HG02973 (cell line): Measurements from ENCODE around the gene NTN4.
"Not testable (repeated sequence)": the region's sequence is repeated elsewhere in the genome, so short reads cannot be mapped to it uniquely, and the experiment has no call there.

Experiments
- ATAC-seq: cut with Tn5 transposase; IDR thresholded peaks from one replicate; pipeline ENCODE4 v1.9.1; 2021; ENCODE audit warnings: moderate library complexity; ENCODE audit not compliant: unreplicated experiment

The NTN4 gene

GRCh38 chr12:95715177-95715576, 75.4 kb downstream of the NTN4 start:
- ATAC-seq: no peak

DNA sequence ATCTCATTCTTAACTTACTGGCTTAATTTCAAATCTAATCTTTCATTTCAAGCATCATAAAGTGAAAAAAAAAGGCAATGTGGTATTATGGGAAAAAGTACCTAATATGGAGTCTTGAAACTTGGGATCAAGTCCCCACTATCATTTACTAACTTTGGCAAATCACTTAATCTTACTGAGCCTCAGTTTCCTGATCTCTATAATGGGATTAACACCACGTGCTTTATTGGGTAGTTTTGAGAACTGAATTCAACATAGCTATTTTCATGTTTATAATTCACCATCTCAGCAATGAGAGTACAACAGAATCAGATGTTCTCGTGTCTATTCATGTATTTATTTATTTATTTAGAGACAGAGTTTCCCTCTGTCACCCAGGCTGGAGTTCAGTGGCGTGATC, 78.3 kb downstream of the NTN4 start:
- no peak for ATAC-seq

GRCh38 chr12:95710386-95710785, 80.2 kb downstream of the NTN4 start:
- ATAC-seq: no peak

DNA sequence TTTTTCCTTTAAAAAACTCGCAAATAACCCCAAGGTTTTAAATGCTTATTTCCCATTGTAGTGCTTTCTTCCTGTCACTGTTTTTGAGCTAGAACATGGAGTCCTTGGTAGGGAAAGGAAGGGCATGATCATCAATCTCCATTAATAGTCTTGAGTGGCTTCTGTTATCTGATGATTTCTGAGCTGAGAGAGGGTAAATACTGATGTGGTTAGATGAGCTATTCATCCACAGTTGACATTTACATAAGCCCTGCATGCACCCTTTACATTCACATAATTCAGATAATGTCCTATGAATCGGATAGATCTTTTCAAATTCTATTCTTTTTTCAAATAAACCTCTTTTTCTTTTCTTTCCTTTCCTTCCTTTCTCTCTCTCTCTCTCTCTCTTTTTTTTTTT, 81.4 kb downstream of the NTN4 start:
- ATAC-seq: no peak

DNA sequence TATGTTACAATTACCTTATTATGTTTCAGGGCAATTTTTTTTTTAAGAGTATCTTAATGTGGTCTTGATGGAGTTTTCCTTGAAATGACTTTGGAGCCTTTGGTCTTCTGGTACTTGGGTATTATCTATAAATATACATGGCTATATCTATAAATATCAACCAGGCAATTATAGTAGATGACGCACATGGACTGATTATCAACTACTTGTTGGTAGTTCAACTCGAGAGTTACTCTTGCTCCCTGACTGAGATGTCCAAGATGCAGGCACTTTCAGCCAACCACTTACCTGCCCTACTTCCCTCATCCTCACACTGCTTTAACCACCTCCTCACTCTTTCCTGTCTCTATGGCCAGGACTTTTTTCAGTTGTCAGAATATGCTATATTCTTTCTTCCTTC, 85.4 kb downstream of the NTN4 start:
- ATAC-seq: no peak

DNA sequence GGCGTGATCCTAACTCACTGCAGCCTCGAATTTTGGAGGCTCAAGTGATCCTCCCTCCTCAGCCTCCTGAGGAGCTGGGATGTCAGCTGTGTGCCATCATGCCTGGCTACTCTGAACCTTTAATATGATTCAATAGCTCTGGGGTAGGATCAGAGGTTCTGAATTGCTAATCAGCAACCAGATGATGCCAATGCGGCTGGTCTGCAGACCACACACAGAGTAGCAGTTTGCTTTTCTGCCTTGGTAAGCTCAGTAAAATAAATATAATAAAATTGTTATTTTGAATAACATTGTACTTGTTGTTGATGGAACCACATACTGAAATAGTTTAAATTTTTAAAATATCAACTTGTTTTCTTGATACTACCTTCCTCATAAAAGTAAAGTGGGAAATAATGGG, 86.6 kb downstream of the NTN4 start:
- no peak for ATAC-seq

DNA sequence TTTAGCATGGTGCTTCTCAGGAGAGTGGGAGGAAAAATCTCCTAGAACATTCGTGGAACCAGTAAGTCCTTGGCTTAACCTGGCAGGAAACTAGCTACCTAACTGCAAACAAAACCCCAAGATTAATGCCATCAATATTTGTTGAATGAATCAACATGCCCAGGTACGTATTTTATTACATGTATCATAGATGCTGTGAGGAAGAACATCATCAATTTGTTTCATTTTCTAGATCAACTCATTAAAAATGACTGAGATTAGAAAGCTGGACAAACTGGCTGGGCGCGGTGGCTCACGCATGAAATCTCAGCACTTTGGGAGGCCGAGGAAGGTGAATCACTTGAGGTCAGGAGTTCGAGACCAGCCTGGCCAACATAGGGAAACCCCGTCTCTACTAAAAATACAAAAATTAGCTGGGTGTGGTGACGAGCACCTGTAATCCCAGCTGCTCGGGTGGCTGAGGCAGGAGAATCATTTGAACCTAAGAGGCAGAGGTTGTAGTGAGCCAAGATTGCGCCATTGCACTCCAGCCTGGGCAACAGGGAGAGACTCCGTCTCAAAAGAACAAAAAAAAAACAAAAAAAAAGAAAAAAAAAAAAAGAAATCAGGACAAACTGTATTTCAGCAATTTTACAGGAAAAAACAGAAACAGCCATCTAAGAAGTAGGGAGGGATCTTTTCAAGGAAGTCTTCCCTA, 88.7 kb downstream of the NTN4 start:
- ATAC-seq: no peak

- ATAC-seq: no peak
Measured at GRCh38 chr12:95701275-95701674, 89.3 kb downstream of the NTN4 start.

- ATAC-seq: peak; percentile 96
Measured at GRCh38 chr12:95700316-95700785, 90.2 kb downstream of the NTN4 start.

- no peak for ATAC-seq
Measured at GRCh38 chr12:95699579-95699978, 91.0 kb downstream of the NTN4 start.

- ATAC-seq: no peak
Measured at GRCh38 chr12:95694136-95694535, 96.4 kb downstream of the NTN4 start.

DNA sequence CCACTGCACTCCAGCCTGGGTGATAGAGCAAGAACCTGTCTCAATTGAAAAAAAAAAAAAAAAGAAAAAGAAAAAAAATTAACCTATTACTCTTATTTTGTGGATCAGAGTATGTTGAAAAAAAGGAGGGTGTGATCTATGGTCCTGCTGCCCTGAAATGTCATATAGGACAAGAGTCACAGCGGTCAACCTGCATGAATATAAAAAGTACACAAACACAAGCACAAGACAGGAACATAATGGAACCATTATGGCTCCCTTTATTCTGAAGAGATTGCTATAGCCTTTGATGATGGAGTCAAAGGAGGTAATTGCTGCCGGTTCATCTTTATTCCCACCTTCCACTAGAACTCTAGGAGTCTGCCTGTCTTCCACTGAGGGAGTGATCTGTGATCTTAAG, 96.9 kb downstream of the NTN4 start:
- ATAC-seq: no peak

- ATAC-seq: no peak
Measured at GRCh38 chr12:95690861-95691635, 99.5 kb downstream of the NTN4 start.

GRCh38 chr12:95687937-95688336, 102.6 kb downstream of the NTN4 start:
- ATAC-seq: no peak

- no peak for ATAC-seq
Measured at GRCh38 chr12:95683418-95683817, 107.1 kb downstream of the NTN4 start.

- no peak for ATAC-seq
Measured at GRCh38 chr12:95681210-95681765, 109.3 kb downstream of the NTN4 start.

GRCh38 chr12:95678684-95679083, 111.9 kb downstream of the NTN4 start:
- no peak for ATAC-seq

DNA sequence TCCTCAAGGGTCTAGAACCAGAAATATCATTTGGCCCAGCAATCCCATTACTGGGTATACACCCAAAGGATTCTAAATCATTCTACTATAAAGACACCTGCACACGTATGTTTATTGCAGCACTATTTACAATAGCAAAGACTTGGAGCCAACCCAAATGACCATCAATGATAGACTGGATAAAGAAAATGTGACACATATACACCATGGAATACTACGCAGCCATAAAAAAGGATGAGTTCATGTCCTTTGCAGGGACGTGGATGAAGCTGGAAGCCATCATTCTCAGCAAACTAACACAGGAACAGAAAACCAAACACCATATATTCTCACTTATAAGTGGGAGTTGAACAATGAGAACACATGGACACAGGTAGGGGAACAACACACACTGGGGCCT, 112.8 kb downstream of the NTN4 start:
- not testable (repeated sequence) for ATAC-seq

- no peak for ATAC-seq
Measured at GRCh38 chr12:95674631-95675030, 115.9 kb downstream of the NTN4 start.

GRCh38 chr12:95674163-95674562, 116.4 kb downstream of the NTN4 start:
- no peak for ATAC-seq

DNA sequence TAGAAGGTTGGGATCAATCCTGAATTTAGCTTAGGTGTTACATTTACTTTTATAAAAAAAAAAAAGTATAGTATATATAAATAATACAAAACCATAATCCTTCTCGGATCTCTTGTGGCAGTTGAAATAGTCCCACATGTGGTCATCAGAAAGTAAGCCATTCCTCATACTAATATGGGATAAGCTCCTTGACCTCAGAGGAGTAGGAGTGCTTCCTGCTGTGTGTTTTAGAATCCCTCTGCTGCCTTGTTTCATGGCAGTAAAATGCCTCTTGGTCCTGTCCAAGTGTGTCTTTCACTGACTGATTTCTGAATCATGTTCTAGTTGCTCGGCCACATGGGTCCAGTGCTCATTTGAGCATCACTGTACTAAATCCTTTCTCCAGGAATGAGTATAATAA, 117.0 kb downstream of the NTN4 start:
- no peak for ATAC-seq

DNA sequence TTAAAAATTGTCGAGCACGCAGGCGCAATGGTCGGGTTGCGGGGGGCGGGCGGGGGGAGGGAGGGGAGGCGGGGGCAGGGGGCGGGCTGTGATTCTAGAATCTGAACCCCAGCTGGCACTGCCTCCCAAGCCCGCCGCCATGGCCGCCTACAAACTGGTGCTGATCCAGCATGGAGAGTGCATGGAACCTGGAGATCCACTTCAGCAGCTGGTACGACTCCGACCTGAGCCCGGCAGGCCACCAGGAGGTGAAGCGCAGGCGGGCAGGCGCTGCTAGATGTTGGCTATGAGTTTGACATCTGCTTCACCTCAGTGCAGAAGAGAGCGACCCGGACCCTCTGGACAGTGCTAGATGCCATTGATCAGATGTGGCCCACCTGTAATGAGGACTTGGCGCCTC, 118.4 kb downstream of the NTN4 start:
- ATAC-seq: no peak
